ENCODE results near the gene TNRC18.

The TNRC18 gene

GRCh38 chr7:5383314-5384098 is 40.1 kb downstream of the TNRC18 start:
- DNase-seq (ENCODE audit: low spot score): no peak
- ChIA-PET CTCF (no interaction called here), POLR2A (ENCODE audit: low non-redundant PET) (interaction anchor here (0.6 kb wide), 2 partner anchors 13 to 91 kb away, joined by 3 to 4 read pairs; no protein-coding TSS in a partner anchor)
- peak overlapping the region; percentile 20 for H3K27ac ChIP-seq
- TF ChIP-seq CTCF (conservative IDR thresholded peaks at IDR 0.05; ENCODE audit: low read depth): no peak

- DNase-seq (ENCODE audit: low spot score): no peak
- CTCF ChIA-PET: no interaction called here
- POLR2A ChIA-PET (ENCODE audit: low non-redundant PET): no interaction called here
- peak overlapping the region; percentile 20 for H3K27ac ChIP-seq
- TF ChIP-seq CTCF (conservative IDR thresholded peaks at IDR 0.05; ENCODE audit: low read depth): no peak
Measured at GRCh38 chr7:5382281-5382892, 41.2 kb downstream of the TNRC18 start.

GRCh38 chr7:5381071-5381772 is 42.4 kb downstream of the TNRC18 start:
- ChIA-PET CTCF (no interaction called here), POLR2A (ENCODE audit: low non-redundant PET) (no interaction called here)
- no peak for DNase-seq (ENCODE audit: low spot score)
- TF ChIP-seq CTCF (conservative IDR thresholded peaks at IDR 0.05; ENCODE audit: low read depth): no peak
- peak overlapping the region; percentile 27; the same call in 1 of the 2 replicates for H3K27ac ChIP-seq

- POLR2A ChIA-PET (ENCODE audit: low non-redundant PET): no interaction called here
- peak overlapping the region; percentile 27 for H3K27ac ChIP-seq
- CTCF ChIA-PET: no interaction called here
- no peak for TF ChIP-seq CTCF (conservative IDR thresholded peaks at IDR 0.05; ENCODE audit: low read depth)
- DNase-seq (ENCODE audit: low spot score): no peak
Measured at GRCh38 chr7:5380350-5381070, 43.1 kb downstream of the TNRC18 start.

- POLR2A ChIA-PET (ENCODE audit: low non-redundant PET): no interaction called here
- CTCF ChIA-PET: no interaction called here
Measured at GRCh38 chr7:5379546-5379945, 44.1 kb downstream of the TNRC18 start.

More at GRCh38 chr7:5379546-5379945, 44.1 kb downstream of the TNRC18 start:
- no peak for TF ChIP-seq CTCF (conservative IDR thresholded peaks at IDR 0.05; ENCODE audit: low read depth)
- DNase-seq (ENCODE audit: low spot score): no peak
- peak overlapping the region; percentile 27 for H3K27ac ChIP-seq
